Stimulated activated CD8-positive, alpha-beta memory T cell treated with anti-CD3 and anti-CD28 coated beads, Interleukin-15, amount 100 ng/mL, for 24 hours (primary cell): ENCODE results near the gene CHRNE.

Source experiments
- DNase-seq: peaks from one replicate; pipeline ENCODE4 v3.0.0-alpha.2; 2020; ENCODE audit warnings: low read depth

CHRNE gene

GRCh38 chr17:4903051-4903818 is at the start of gene CHRNE:
TSS of gene CHRNE (minus strand) at chr17:4903098. CDS start at chr17:4903063, 35 bp downstream.
- DNase-seq, result no peak

- DNase-seq, result no peak
Observed at GRCh38 chr17:4951486-4951885, 48.6 kb upstream of the CHRNE start.

DNA sequence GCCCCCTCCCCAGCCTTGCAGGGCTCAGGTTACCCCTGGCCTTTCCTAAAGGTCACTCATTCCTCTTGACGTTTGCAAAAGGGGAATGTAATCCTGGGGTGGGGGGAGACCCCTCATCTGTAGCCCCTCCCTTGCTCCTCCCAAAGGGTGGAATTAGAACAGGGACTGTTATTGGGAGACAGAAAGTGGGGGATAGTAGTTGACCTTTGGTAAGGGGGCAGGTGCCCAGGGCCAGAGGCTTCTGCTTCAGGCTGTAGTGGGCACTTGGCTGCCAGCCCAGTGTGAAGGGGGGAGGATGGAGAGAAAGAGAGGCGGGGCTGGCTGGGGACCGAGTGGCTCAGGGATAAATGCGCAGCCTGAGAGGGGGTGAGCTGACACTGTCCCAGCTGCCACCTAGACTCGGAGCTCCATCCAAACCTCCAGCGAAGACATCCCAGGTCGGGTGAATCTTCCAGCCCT is 47.9 kb upstream of the CHRNE start, which contains the start of gene ENO3:
TSS of gene ENO3 (plus strand) at position 374 of the 459 bp plus-strand sequence. CDS start 711 bp downstream, outside the sequence.
- no peak for DNase-seq

DNA sequence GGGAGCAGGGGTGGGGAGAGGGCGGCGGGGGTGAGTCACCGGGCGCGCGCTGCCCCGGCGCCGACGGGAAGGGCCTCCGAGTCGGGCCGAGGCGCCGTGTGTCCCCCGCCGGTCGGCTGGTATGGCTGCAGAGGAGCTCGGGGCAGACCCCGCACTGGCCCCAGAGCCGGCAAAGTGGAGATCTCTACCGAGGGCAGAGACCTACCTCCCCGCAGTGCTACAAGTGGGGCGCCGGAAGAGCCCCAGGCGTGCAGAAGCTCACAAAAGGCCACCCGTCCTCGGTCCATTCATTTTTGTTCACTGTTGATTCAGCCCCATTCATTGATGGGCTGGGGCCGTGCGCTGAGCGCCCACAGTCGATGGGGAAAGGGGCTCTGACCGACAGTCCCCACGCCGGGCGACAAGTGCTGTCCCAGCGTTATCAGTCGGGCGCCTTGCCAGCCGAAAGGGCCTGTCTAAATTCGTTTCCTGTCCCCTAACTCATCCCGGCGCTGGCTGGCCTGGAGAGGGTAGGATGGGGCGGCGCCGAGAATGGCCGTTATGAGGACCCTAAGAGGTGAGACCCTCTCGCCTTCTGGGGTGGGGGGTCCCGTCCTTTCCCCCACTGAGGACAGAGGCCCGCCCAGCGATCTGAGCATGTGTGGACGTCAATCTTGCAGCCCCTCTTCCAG is 47.3 kb upstream of the CHRNE start:
- no peak for DNase-seq

GRCh38 chr17:4949321-4950074 is 46.6 kb upstream of the CHRNE start:
- peak; percentile 47 for DNase-seq

DNA sequence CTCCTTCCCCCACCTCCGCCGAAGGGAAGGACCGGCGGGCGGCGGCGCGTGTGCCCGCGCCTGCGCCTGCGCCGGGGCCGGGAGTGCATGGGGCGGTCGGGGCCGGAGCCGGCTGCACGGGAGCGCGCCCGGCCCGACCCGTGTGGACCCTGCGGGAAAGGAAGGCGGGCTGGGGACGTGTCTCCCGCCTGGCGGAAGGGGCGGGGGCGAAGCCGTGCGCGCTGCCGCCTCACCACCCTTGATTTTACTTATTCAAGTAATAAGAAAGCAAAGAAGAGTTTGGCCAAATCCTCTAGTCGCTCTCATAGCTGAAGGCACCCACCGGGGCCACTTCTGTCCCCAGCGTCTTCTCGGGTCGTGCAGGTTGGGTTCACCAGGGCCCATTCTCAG is 46.0 kb upstream of the CHRNE start:
- peak; percentile 53 for DNase-seq

DNA sequence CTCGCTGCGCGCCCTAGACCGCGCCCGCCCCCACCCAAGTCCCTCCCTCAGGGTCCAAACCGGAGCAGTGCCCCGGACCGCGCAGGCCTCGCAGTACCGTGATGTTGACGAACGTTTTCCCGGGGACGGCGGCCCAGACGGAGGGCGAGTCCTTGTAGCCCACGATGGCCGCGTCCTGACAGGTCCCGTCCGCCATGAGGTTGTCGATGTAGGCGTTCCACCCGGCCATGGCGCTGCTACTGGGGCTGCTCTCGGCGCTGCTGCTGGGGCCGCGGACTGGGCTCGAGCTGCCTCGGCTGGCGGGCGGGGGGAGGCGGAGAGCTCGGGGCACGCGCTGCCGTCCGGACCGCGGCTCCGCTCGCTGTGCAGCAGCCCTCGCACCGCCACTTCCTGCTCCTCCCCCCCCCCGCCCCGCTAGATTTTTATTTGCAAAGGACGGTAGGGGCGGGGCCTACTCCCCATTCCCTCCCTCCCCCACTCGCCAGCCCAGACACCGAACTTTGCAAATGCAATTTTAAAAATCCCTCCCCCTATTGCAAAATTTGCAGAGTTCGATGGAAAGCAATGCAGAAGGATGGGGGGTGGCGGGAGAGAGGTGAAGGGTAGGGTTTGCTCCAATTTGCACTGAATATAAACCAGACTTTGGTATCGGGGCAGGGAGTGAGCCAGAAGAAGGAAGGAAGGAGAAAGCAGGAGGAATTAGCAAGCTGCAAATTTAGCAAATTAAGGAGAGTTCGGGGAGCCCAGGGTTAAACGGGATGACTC is 45.5 kb upstream of the CHRNE start, which contains the start of gene PFN1:
TSS of gene PFN1 (minus strand) at position 365 of the 765 bp plus-strand sequence. CDS start at position 229, 136 bp downstream.
- DNase-seq, result peak; percentile 65

DNA sequence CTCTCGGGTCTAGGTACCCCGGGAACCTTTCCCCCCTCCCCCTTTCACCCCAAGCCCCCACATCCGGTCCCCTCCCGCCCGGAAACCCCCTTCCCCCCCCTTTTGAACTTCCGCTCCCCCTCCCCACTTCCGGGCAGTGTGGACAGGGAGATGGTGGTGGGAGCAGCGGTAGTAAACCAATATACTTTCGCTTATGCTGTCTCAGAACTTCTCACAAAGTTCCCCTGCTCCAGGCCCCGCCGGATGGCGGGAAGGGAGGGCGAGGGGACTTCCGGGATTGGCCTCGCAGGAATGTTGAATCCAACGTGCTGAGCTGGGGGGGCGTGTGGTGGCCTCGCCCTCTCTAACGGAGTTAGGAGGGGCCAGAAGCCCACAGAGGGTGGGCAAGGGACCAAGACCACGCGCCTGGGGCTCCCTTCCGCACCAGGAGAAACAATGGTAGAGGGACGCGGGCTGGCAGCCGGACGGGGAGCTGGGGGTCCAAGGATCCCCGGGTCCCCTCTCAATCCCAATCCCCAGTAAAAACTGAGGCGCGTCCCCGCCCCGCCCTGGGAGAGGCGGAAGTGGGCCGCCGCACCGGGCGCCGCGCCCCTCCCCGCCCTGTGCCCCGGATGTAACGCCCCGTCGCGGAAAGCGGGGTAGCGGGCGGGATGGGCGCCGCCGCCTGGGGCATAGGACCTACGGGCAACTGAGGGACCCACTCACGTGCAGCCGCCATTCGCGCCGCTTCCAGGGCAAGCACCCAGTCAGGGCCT is 44.7 kb upstream of the CHRNE start:
- peak; percentile 53 for DNase-seq

DNA sequence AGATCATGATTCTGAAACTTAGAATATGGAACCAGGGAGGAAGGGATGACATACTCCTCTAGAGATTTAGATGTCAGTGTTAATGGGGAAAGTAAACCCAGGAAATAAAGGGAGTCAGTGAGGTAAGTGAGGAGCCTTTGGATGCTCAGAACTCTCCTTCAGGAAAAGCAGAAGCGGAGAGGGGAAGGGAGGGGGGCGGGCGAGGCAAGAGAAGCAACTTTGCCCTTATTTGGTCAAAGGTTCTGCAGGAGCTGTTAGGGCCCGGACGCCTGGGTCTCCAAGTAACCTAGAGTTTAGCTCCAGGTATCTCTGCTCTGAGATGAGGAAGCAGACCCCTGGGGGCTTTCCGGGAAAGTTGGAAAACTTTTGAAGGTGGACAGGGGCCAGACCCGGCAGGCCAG is 44.1 kb upstream of the CHRNE start:
- DNase-seq, result no peak

DNA sequence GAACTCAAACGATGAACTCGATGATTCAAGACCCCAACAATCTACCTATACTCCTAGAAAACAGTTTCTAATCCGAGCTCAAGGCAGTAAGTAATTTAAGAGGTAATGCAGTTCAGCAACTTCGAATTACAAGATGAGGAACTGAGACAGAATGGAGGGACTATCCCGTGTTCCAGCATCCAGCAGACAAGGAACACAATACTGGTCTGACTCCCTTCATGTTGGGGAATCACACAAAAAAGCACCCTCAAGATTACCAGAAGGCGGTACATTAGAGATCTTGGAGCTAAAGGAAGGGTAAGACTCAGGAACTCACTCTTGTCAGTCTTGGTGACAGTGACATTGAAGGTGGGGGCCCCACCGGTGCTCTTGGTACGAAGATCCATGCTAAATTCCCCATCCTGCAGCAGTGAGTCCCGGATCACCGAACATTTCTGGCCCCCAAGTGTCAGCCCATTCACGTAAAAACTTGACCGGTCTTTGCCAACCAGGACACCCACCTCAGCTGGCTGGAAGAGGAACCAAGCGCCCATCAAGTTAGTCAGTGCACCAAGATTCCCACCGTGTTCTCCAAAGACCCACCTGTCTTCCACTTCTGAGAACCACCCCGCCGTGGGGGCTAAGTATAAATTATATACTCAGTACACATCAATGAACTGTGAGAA is 43.5 kb upstream of the CHRNE start:
- DNase-seq, result no peak

DNA sequence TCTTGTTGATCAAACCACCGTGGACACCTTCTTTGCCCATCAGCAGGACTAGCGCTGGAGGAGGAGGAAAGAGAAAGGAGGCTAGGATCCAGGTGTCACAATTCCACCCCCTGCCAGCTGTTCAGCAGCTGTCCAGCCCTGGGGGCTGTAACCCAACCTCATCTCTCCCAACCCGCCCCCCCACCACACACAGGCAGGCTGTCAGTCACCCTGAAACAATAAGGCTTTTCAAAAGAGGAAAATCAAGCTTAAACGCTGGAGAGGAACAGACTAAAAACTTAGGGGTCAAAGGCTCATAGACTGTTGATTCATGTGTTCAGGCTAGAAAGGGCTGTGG is 43.0 kb upstream of the CHRNE start:
- DNase-seq, result no peak

- DNase-seq, result peak; percentile 51
Observed at GRCh38 chr17:4945176-4945943, 42.5 kb upstream of the CHRNE start.

GRCh38 chr17:4944554-4945175 is 41.8 kb upstream of the CHRNE start:
- no peak for DNase-seq

GRCh38 chr17:4944163-4944553 is 41.3 kb upstream of the CHRNE start:
- DNase-seq, result no peak

DNA sequence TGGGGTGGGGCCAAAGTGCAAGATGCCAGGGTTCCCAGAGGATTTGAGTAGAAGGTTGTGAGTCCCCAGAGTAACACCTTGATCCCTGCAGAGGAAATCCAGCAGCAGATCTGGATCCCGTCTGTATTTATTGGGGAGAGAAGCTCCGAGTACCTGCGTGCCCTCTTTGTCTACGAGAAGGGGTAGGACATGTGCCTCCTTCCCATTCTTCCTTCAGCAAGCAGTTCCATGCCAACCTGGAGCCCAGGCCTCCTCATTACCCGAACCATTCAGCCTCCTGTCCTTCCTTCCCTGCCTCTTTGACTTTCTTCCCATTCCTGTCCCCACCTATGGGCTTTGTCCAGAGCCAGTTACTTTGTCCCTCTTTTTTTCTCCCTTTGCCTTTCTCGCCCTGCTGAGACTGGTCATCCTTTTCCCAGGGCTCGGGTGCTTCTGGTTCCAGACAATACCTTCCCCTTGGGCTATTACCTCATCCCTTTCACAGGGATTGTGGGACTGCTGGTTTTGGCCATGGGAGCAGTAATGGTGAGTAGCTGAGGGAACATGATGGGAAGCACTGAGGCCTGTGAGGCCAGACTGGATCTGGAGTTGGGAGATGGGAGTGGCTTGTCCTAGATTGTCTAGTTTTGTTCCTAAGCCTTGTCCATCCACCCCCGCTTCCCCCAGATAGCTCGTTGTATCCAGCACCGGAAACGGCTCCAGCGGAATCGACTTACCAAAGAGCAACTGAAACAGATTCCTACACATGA is 40.0 kb upstream of the CHRNE start:
- DNase-seq, result no peak

DNA sequence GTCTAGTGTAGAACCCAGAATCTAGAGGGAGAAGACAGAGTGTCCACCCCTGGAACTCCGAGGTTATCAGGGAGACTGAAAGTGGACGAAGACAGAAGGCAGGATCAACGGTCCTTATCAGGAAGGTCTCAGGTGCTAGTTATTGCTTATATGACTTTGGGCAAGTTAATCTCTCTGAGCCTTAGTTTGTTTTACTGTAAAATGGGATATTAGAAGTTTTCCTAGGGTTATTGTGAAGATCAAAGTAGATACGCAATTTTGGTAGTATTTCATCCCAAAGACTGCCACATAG is 38.4 kb upstream of the CHRNE start:
- no peak for DNase-seq

DNA sequence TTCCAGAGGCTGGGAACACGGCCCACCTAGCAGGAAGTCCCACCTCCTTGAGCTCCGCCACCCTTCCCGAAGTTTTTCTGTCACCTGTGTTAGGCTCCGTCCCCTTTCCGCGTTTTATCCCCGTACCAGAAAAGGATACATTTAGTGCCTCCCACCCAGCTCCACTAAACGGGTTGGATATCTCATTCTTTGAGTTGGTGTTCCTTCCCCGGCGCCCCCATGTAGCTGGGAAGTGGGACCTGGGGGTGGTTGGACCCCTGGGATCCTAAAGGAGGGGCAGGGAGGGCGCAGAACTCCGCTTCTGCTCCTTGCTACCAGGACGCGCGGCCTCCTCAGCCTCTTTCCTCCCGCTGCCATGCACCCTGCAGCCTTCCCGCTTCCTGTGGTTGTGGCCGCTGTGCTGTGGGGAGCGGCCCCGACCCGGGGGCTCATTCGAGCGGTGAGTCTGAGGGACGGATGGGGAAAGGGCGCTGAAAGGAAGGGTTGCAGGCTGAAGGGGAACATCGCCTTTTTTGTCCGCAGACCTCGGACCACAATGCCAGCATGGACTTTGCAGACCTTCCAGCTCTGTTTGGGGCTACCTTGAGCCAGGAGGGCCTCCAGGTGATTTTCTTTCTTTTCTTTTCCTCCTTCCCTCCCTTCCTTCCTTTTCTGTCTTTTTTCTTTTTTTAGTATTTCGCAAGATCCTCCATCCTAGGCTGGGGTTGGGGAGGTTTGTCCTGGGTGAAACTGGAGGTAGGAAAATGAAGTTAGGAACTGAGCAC is 37.8 kb upstream of the CHRNE start:
- no peak for DNase-seq
